Prostate gland (tissue), 2 donors: ENCODE data around the gene LHX5. TPM values are rescaled to one million over a fixed set of nuclear protein-coding genes. Genes with fewer than 3 reads are reported as not detected.

Source experiments
- DNase-seq: peaks from one replicate; pipeline ENCODE4 v3.0.0-alpha.2; 2019; ENCODE audit warnings: low spot score
- H3K27ac ChIP-seq, 2 donors: fragments of 200-600 bp; sonication (generic); 2 replicates each; pipeline ENCODE4 v1.5.1; 2017 to 2019
- H3K27me3 ChIP-seq: fragments of 200-600 bp; sonication (generic); replicated peaks from 2 replicates; pipeline ENCODE4 v1.5.1; 2019; ENCODE audit not compliant: insufficient read depth
- H3K36me3 ChIP-seq, 2 donors: fragments of 200-600 bp; sonication (generic); 1 replicate in 1 of 2; 2 replicates in 1 of 2; pipeline versions ENCODE4 v1.5.1 to v1.8.1; 2017 to 2019
- H3K4me1 ChIP-seq: fragments of 200-600 bp; sonication (generic); replicated peaks from 2 replicates; pipeline ENCODE4 v1.5.1; 2019
- H3K4me3 ChIP-seq, 2 donors: fragments of 200-600 bp; sonication (generic); 2 replicates each; pipeline ENCODE4 v1.5.1; 2017 to 2019
- H3K9me3 ChIP-seq: fragments of 200-600 bp; sonication (generic); 2 replicates; pipeline ENCODE4 v1.5.1; 2017
- CTCF ChIP-seq, 4 experiments: fragments of 200-600 bp in 2 of 4; fragments of 450-650 bp in 2 of 4; sonication (generic) in 2 of 4; IDR thresholded peaks; 1 replicate in 3 of 4; 2 replicates in 1 of 4; pipeline ENCODE4 v1.5.1; 2016 to 2019; ENCODE audit warnings: antibody characterized with exemption in 4 of 4, mild to moderate bottlenecking in 2 of 4, moderate library complexity in 2 of 4
- POLR2A ChIP-seq: fragments of 450-650 bp; IDR thresholded peaks from one replicate; pipeline ENCODE4 v1.6.1; 2016; ENCODE audit warnings: antibody characterized with exemption, mild to moderate bottlenecking
- POLR2AphosphoS5 ChIP-seq: sonication (generic); formaldehyde crosslinking; IDR thresholded peaks from one replicate; pipeline ENCODE4 v1.6.1; 2017; ENCODE audit warnings: antibody characterized with exemption
- WGBS: methylation state at CpG from one replicate; pipeline ENCODE4 v1.1.5; 2018; 5-methylcytosine and 5-hydroxymethylcytosine counted together
- intact Hi-C: fragments of 100-400 bp; cut with DNase I; formaldehyde crosslinking; loops from one replicate; pipeline ENCODE4 v1.14.2; 2022
- total RNA-seq, 2 donors: library from RNA; depleted of rRNA; stranded (reverse); fragments of >200 nt; gene quantifications; one replicate each; pipeline ENCODE4 v1.1.0, GENCODE V29; 2016

Gene LHX5
- total RNA-seq, 2 donors from 2014 or later: not detected

GRCh38 chr12:113443030-113443539 is 28.6 kb downstream of the LHX5 start:
- DNase-seq: no peak
- intact Hi-C loops: no loop called here
- Histone ChIP-seq H3K27ac (no peak overlapping the region), H3K4me1 (no peaks in the 10 kb centered on the region), H3K36me3 (no peaks in the 10 kb centered on the region), H3K27me3 (no peaks in the 10 kb centered on the region), H3K9me3 (no peaks in the 10 kb centered on the region), H3K4me3 (no peak overlapping the region)
- TF ChIP-seq POLR2AphosphoS5 (no peak), POLR2A (no peak), CTCF (IDR thresholded peaks at IDR 0.05) (no peak)
- 90% methylated on average over 6 of the region's 6 CpGs for WGBS

GRCh38 chr12:113440947-113441782 is 30.5 kb downstream of the LHX5 start:
- no peaks in the 10 kb centered on the region for H3K4me1 ChIP-seq
- 47% methylated on average over 13 of the region's 14 CpGs for WGBS
- no peaks in the 10 kb centered on the region for H3K36me3 ChIP-seq
- H3K4me3 ChIP-seq: no peak overlapping the region
- no peak for DNase-seq
- H3K27ac ChIP-seq: no peak overlapping the region
- no peaks in the 10 kb centered on the region for H3K9me3 ChIP-seq
- TF ChIP-seq POLR2A (no peak), POLR2AphosphoS5 (no peak), CTCF (IDR thresholded peaks at IDR 0.05) (no peak)
- no peaks in the 10 kb centered on the region for H3K27me3 ChIP-seq
- intact Hi-C loops: no loop called here

- no peak overlapping the region for H3K4me3 ChIP-seq
- H3K4me1 ChIP-seq: no peaks in the 10 kb centered on the region
- H3K36me3 ChIP-seq: no peaks in the 10 kb centered on the region
- H3K27ac ChIP-seq: no peak overlapping the region
- intact Hi-C loops: no loop called here
- no peaks in the 10 kb centered on the region for H3K9me3 ChIP-seq
- DNase-seq: no peak
- TF ChIP-seq POLR2AphosphoS5 (no peak), CTCF (IDR thresholded peaks at IDR 0.05) (no peak), POLR2A (no peak)
- WGBS: 76% methylated on average over 7 of the region's 7 CpGs
- no peaks in the 10 kb centered on the region for H3K27me3 ChIP-seq
These were observed 31.3 kb downstream of the LHX5 start for GRCh38 chr12:113440336-113440735.

- no peak overlapping the region for H3K4me3 ChIP-seq
- WGBS: 33% methylated on average over 8 of the region's 8 CpGs
- no peaks in the 10 kb centered on the region for H3K4me1 ChIP-seq
- H3K27ac ChIP-seq: no peak overlapping the region
- no peak for TF ChIP-seq POLR2AphosphoS5
- peak in 3 of 4 experiments; percentile 4 to 46 (median 26) for TF ChIP-seq CTCF (IDR thresholded peaks at IDR 0.05)
- TF ChIP-seq POLR2A: no peak
- no peaks in the 10 kb centered on the region for H3K27me3 ChIP-seq
- H3K36me3 ChIP-seq: no peaks in the 10 kb centered on the region
- no peak for DNase-seq
- no peaks in the 10 kb centered on the region for H3K9me3 ChIP-seq
- intact Hi-C loops: no loop called here
These were observed 32.1 kb downstream of the LHX5 start for GRCh38 chr12:113439606-113440030.

- WGBS: 42% methylated on average over 4 of the region's 4 CpGs
- Histone ChIP-seq H3K36me3 (no peaks in the 10 kb centered on the region), H3K27me3 (no peaks in the 10 kb centered on the region), H3K9me3 (no peaks in the 10 kb centered on the region), H3K4me3 (no peak overlapping the region), H3K27ac (no peak overlapping the region), H3K4me1 (no peaks in the 10 kb centered on the region)
- no peak for DNase-seq
- TF ChIP-seq CTCF (IDR thresholded peaks at IDR 0.05) (no peak), POLR2AphosphoS5 (no peak), POLR2A (no peak)
- intact Hi-C loops: no loop called here
These were observed 32.4 kb downstream of the LHX5 start for GRCh38 chr12:113439301-113439597.
